Glomerular visceral epithelial cell (primary cell): ENCODE data around the gene UBE2Q1.

Experiments used
- DNase-seq: peaks from one replicate; pipeline ENCODE4 v3.0.0-alpha.2; 2016; ENCODE audit errors: extremely low spot score

UBE2Q1 gene

DNA sequence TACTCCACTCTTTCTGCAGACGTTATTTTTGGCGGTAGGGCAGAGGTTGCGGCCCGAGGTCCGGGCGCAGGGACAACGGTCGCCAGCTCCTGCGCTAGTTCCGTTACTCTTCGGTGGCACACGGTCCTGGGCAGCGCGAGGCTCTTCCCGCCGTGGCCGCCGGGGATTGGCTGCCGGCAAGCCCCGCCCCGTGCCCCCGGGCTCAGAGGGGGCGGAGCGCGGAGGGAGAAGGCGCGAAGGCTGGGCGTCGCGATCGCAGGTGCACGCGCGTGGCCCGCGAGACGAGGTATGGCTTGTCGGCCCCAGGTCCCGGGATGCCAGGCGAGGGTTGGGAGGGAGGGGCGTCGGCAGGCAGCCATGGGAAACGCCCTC lies 55.7 kb downstream of the UBE2Q1 start:
- no peak for DNase-seq

DNA sequence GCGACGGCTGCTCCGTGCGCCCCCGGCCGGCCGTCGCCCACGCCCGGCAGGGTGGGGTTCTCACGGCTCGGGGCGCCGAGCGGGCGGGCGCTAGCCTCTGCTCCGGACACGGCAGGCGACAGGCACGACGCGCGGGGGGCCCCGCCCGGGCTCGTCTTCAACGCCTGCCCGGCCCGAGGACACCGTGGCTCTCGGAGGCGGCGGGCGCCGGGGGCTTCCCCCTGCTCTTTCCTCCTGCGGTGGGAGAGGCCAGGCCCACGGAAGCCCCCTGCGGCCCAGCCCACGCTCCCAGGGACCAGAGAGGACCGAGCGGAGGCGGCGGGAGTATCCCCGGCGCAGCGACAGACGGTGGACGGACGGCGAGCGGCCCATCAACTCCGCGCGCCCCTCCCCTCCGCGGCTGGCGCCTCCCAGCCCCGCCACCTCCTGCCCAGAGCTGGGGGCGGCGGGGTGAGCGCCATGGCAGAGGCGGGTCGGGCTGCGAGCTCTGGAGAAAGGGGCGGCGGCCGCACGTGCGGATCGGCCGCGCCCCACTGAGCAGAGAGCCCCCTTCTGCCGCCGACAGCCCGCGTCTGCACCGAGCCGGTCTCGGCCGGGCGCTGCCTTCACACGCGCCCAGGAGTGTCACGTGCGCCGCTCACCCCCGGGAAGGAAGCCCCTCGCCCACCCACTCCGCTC lies 56.3 kb downstream of the UBE2Q1 start, which contains the start of the genes SHE and TDRD10:
Gene SHE, minus strand, starts transcription at position 347 of the 678 bp plus-strand sequence. CDS start 386 bp downstream, outside the sequence.
Gene TDRD10, plus strand, starts transcription at position 154 of the 678 bp plus-strand sequence. CDS start 4,685 bp downstream, outside the sequence.
- no peak for DNase-seq

DNA sequence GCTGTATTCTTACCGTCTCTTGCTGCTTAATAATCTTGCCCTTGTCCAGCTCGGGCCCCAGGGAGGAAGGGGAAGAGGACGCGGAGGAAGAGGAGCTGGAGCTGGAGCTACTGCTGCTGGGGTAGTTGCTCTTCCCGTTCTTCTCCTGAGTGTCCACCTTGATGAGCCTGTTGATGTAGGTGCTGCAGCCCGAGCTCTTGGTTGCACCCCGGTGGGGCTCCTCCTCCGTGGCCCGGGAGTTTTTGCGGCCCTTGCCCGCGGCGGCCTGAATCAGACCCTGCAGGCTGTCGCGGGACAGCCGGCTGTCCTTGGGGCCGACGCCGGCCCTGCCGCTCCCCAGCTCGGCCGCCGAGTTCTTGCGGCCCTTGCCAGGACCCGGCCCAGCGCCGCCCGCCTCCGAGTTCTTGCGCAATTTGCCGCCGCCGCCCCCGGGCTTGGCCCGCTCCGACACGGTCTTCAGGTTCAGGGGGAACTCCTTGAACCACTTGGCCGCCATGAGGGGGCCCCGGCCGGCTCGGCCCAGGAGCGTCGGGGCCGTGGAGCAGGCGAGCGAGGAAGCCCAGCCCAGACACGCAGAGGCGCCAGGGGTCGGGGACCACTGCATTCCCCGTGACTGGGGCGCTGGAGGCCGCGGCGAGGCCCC lies 56.9 kb downstream of the UBE2Q1 start:
- DNase-seq = no peak

DNA sequence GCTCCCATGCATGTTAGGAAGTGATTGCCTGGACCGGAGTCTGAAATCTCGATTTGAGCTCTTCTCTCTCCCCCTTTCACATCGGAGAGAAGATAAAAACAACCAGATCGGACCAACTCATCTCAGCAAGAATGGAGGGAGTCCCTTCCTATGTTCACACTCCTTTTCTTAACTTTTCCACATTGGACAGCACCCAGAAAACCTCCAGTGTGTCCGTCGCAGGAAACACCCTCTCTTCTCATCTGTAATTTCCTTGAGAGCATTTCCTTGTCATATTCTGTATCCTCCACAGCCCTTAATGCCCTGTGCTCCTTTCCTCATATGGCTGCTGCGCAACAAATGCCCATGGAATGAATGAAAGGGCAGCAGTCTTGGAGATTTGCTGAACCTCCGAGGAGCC lies 57.9 kb downstream of the UBE2Q1 start:
- no peak for DNase-seq

DNA sequence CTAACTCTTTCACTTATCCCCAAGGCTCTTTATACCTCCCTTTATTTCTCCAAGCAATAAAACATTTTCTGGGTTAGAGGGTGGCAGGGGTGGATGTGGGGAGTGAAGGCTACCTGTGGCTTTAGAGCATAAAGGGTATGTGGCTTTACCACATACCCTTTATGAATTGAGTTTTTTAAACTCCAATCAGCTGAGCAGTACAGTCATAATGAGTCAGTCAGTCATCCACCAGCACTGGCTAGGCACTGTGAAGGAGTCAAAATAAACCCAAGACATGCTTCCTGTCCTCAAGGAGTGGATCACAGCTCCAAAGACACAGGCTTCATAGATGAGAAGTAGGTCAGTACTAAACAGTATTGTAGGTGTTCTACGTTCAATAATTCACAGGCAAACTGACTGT lies 59.0 kb downstream of the UBE2Q1 start:
- no peak for DNase-seq
